HepG2 (cell line): ENCODE measurements around the gene TMEM87B. TPM values are rescaled to one million over a fixed set of nuclear protein-coding genes. Genes with fewer than 3 reads are reported as not detected.

Experiments
- ATF7 ChIP-seq, 2 experiments: fragments of 450-650 bp in 1 of 2; sonication (generic) in 1 of 2; formaldehyde crosslinking in 1 of 2; IDR thresholded peaks; 2 replicates each; pipeline versions ENCODE4 v1.4.0 to v1.6.1; 2016 to 2020; ENCODE audit warnings: antibody characterized with exemption in 1 of 2, mild to moderate bottlenecking in 1 of 2, missing genetic modification reagents in 1 of 2
- CBX2 ChIP-seq, 2 experiments: fragments of 200-600 bp in 1 of 2; sonication (generic); formaldehyde crosslinking in 1 of 2; IDR thresholded peaks; 2 replicates each; pipeline versions ENCODE4 v1.7.0 to v1.8.1; 2018 to 2022; ENCODE audit warnings: low read depth in 2 of 2, low read length in 1 of 2, mild to moderate bottlenecking in 1 of 2, missing genetic modification reagents in 1 of 2
- GPBP1L1 ChIP-seq: sonication (generic); formaldehyde crosslinking; IDR thresholded peaks from 2 replicates; pipeline ENCODE4 v1.5.0; 2020; ENCODE audit warnings: mild to moderate bottlenecking, missing genetic modification reagents
- IRF9 ChIP-seq: sonication (generic); formaldehyde crosslinking; IDR thresholded peaks from 2 replicates; pipeline ENCODE4 v1.8.0; 2022; ENCODE audit warnings: missing genetic modification reagents, mild to moderate bottlenecking, borderline replicate concordance
- MAZ ChIP-seq, 2 experiments: sonication (generic) in 1 of 2; formaldehyde crosslinking in 1 of 2; IDR thresholded peaks; 2 replicates each; pipeline versions ENCODE4 v1.5.0 to v1.6.1; 2012 to 2020; ENCODE audit warnings: low read depth in 2 of 2, mild to moderate bottlenecking in 2 of 2, borderline replicate concordance in 1 of 2, improper control_type of control experiment in 1 of 2, low read length in 1 of 2, missing genetic modification reagents in 1 of 2, moderate library complexity in 1 of 2
- NKX3-1 ChIP-seq: sonication (generic); formaldehyde crosslinking; IDR thresholded peaks from 2 replicates; pipeline ENCODE4 v1.5.0; 2020; ENCODE audit warnings: missing genetic modification reagents
- PAX8 ChIP-seq: sonication (generic); formaldehyde crosslinking; IDR thresholded peaks from 2 replicates; pipeline ENCODE4 v1.8.0; 2022; ENCODE audit warnings: mild to moderate bottlenecking, missing genetic modification reagents, borderline replicate concordance
- PTBP1 ChIP-seq: fragments of 200-400 bp; formaldehyde crosslinking; IDR thresholded peaks from 2 replicates; pipeline ENCODE4 v1.6.1; 2018; ENCODE audit warnings: low read length, low read depth; ENCODE audit not compliant: poor library complexity, severe bottlenecking
- THYN1 ChIP-seq: sonication (generic); formaldehyde crosslinking; IDR thresholded peaks from 2 replicates; pipeline ENCODE4 v1.8.1; 2023; ENCODE audit warnings: low read depth, mild to moderate bottlenecking, moderate library complexity, missing genetic modification reagents, borderline replicate concordance
- YY1 ChIP-seq: IDR thresholded peaks from 2 replicates; pipeline ENCODE4 v1.6.1; 2011; ENCODE audit warnings: low read length, low read depth, moderate library complexity, mild to moderate bottlenecking; ENCODE audit not compliant: insufficient read depth, insufficient replicate concordance
- ZBTB4 ChIP-seq: sonication (generic); formaldehyde crosslinking; IDR thresholded peaks from 2 replicates; pipeline ENCODE4 v1.4.0; 2020; ENCODE audit warnings: missing genetic modification reagents, mild to moderate bottlenecking, borderline replicate concordance
- ZFP82 ChIP-seq: sonication (generic); formaldehyde crosslinking; IDR thresholded peaks from 2 replicates; pipeline ENCODE4 v1.5.1; 2020; ENCODE audit warnings: mild to moderate bottlenecking, missing genetic modification reagents, borderline replicate concordance
- ZNF549 ChIP-seq: sonication (generic); formaldehyde crosslinking; IDR thresholded peaks from 2 replicates; pipeline ENCODE4 v1.5.0; 2020; ENCODE audit warnings: missing genetic modification reagents
- ZNF570 ChIP-seq: sonication (generic); formaldehyde crosslinking; IDR thresholded peaks from 2 replicates; pipeline ENCODE4 v1.4.0; 2020; ENCODE audit warnings: mild to moderate bottlenecking, missing genetic modification reagents, borderline replicate concordance
- ZNF7 ChIP-seq: IDR thresholded peaks from 2 replicates; pipeline ENCODE4 v1.6.1; 2016; ENCODE audit warnings: missing biosample characterization, missing genetic modification reagents
- ZNF891 ChIP-seq: sonication (generic); formaldehyde crosslinking; IDR thresholded peaks from 2 replicates; pipeline ENCODE4 v1.5.0; 2020; ENCODE audit warnings: mild to moderate bottlenecking, missing genetic modification reagents
- polyA plus RNA-seq, 8 experiments: library from polyadenylated mRNA; depleted of rRNA in 3 of 8; stranded (reverse) in 7 of 8; unstranded in 1 of 8; fragments of >200 nt; fragmentation: Illumina TruSeq in 4 of 8; extraction: Trizol in 4 of 8; gene quantifications; 2 replicates each; pipeline versions ENCODE4 v1.2.1 to v1.2.3, GENCODE V29; 2011 to 2016; ENCODE audit warnings: low read depth in 4 of 8, missing spikeins in 1 of 8, mixed read lengths in 1 of 8; ENCODE audit not compliant: insufficient read depth in 1 of 8
- total RNA-seq, 5 experiments: library from RNA; depleted of rRNA; stranded (reverse); fragments of >200 nt; fragmentation: Illumina TruSeq; extraction: Trizol; gene quantifications; 2 replicates each; pipeline ENCODE4 v1.2.3, GENCODE V29; 2016; ENCODE audit warnings: low read depth in 1 of 5

The TMEM87B gene
- total and polyA plus RNA-seq, 2 of the 13 experiments (the other 11 are each of a cell fraction or from before 2014, with no cell fraction given), result 15.1 to 16.2 TPM

GRCh38 chr2:112053917-112054846, 887 bp upstream of the TMEM87B start (continued):
- TF ChIP-seq ZFP82 (CRISPR knock-in tag) (0 out of 2 replicates have a peak, but pooled peaks have one; percentile 6), CBX2 (IDR thresholded peaks at IDR 0.05; ENCODE audit: low read depth, low read length) (no peak), CBX2 (CRISPR knock-in tag; IDR thresholded peaks at IDR 0.05; ENCODE audit: low read depth) (no peak), PTBP1 (no peak), ATF7 (IDR thresholded peaks at IDR 0.05) (no peak), ATF7 (CRISPR knock-in tag; IDR thresholded peaks at IDR 0.05) (no peak), NKX3-1 (CRISPR knock-in tag) (no peak), PAX8 (CRISPR knock-in tag) (no peak), THYN1 (CRISPR knock-in tag) (no peak), IRF9 (CRISPR knock-in tag) (no peak), YY1 (no peak), ZNF891 (CRISPR knock-in tag) (no peak), MAZ (IDR thresholded peaks at IDR 0.05; ENCODE audit: borderline replicate concordance, low read depth, low read length) (peak; percentile 28), MAZ (CRISPR knock-in tag; IDR thresholded peaks at IDR 0.05; ENCODE audit: low read depth) (peak; percentile 77; the same call in 1 of the 2 replicates), ZNF7 (CRISPR knock-in tag) (no peak), ZNF570 (CRISPR knock-in tag) (no peak; the same call in 1 of the 2 replicates), ZNF549 (CRISPR knock-in tag) (no peak), ZBTB4 (CRISPR knock-in tag) (no peak), GPBP1L1 (no peak)
